H1 (cell line): Measurements from ENCODE around the gene GALNT18. TPM values are rescaled to one million over a fixed set of nuclear protein-coding genes. Genes with fewer than 3 reads are reported as not detected.

Experiments
- CTCF ChIA-PET: fragments of 300-600 bp; sonication (Branson Sonifier 250); formaldehyde crosslinking; loops from one replicate; lab custom pipeline; 2021; ENCODE audit not compliant: partially characterized antibody; lab: Charles Lee
- POLR2A ChIA-PET: fragments of 300-600 bp; sonication (Branson Sonifier 250); formaldehyde crosslinking; loops from one replicate; lab custom pipeline; 2021; ENCODE audit warnings: inconsistent platforms; ENCODE audit not compliant: partially characterized antibody; lab: Charles Lee
- DNase-seq, 2 experiments: peaks; one replicate each; pipeline versions ENCODE4 v3.0.0 to v3.0.0-alpha.2; 2010 to 2022; ENCODE audit warnings: low spot score in 2 of 2, low read depth in 1 of 2, mixed read lengths in 1 of 2
- FAIRE-seq: peaks from 2 replicates; lab custom pipeline; 2011; peaks lifted over from hg19 to GRCh38; lab: Jason Lieb, UNC
- H2AFZ ChIP-seq: 2 replicates; pipeline ENCODE4 v1.8.1; 2012; ENCODE audit warnings: low read length, inconsistent platforms
- H2AK5ac ChIP-seq: 2 replicates; pipeline ENCODE4 v1.6.1; 2013; ENCODE audit warnings: low read depth, low read length
- H2BK120ac ChIP-seq: replicated peaks from 2 replicates; pipeline ENCODE3; 2013; ENCODE audit warnings: low read depth, low read length, inconsistent platforms
- H2BK12ac ChIP-seq: 2 replicates; pipeline ENCODE4 v1.6.1; 2013; ENCODE audit warnings: low read depth, low read length
- H2BK15ac ChIP-seq: 2 replicates; pipeline ENCODE4 v1.6.1; 2013; ENCODE audit warnings: low read length
- H2BK20ac ChIP-seq: 2 replicates; pipeline ENCODE4 v1.6.1; 2013; ENCODE audit warnings: low read length
- H2BK5ac ChIP-seq: 2 replicates; pipeline ENCODE4 v1.6.1; 2013; ENCODE audit warnings: low read depth, low read length
- H3K14ac ChIP-seq: 2 replicates; pipeline ENCODE4 v1.6.1; 2013; ENCODE audit warnings: inconsistent platforms; ENCODE audit not compliant: insufficient read length
- H3K18ac ChIP-seq: 2 replicates; pipeline ENCODE4 v1.6.1; 2013; ENCODE audit warnings: low read length; ENCODE audit errors: extremely low read depth
- H3K23ac ChIP-seq: 2 replicates; pipeline ENCODE4 v1.6.1; 2013; ENCODE audit warnings: inconsistent platforms; ENCODE audit not compliant: insufficient read length
- H3K23me2 ChIP-seq: 2 replicates; pipeline ENCODE4 v1.6.1; 2013; ENCODE audit warnings: low read depth, low read length
- H3K27ac ChIP-seq: 2 replicates; pipeline ENCODE4 v1.6.1; 2011; ENCODE audit warnings: low read depth, low read length, inconsistent platforms
- H3K27me3 ChIP-seq, 4 experiments: replicated peaks in 1 of 4; 1 replicate in 1 of 4; 2 replicates in 3 of 4; pipeline versions ENCODE4 v1.6.1 to v1.8.1; 2011 to 2013; ENCODE audit warnings: low read length in 3 of 4, mild to moderate bottlenecking in 3 of 4, inconsistent platforms in 2 of 4, mixed read lengths in 2 of 4, moderate library complexity in 1 of 4; ENCODE audit not compliant: control insufficient read depth in 3 of 4, insufficient read depth in 3 of 4; ENCODE audit errors: extremely low read depth in 1 of 4
- H3K36me3 ChIP-seq, 4 experiments: 2 replicates each; pipeline versions ENCODE4 v1.6.1 to v1.8.1; 2011 to 2013; ENCODE audit warnings: mild to moderate bottlenecking in 4 of 4, low read length in 3 of 4, moderate library complexity in 2 of 4, control low read depth in 1 of 4, inconsistent platforms in 1 of 4; ENCODE audit not compliant: insufficient read depth in 4 of 4, control insufficient read depth in 2 of 4
- H3K4ac ChIP-seq: replicated peaks from 2 replicates; pipeline ENCODE3; 2013; ENCODE audit warnings: low read length, low read depth, mixed read lengths, inconsistent platforms; ENCODE audit not compliant: insufficient read length
- H3K4me1 ChIP-seq, 4 experiments: replicated peaks in 1 of 4; 1 replicate in 1 of 4; 2 replicates in 3 of 4; pipeline versions ENCODE4 v1.6.1 to v1.8.1; 2011 to 2013; ENCODE audit warnings: low read length in 3 of 4, inconsistent platforms in 2 of 4, mixed read lengths in 1 of 4; ENCODE audit not compliant: insufficient read depth in 4 of 4, control insufficient read depth in 3 of 4
- H3K4me2 ChIP-seq, 2 experiments: 2 replicates each; pipeline versions ENCODE4 v1.6.1 to v1.8.1; 2011 to 2013; ENCODE audit warnings: low read depth in 2 of 2, low read length in 2 of 2, control low read depth in 1 of 2, inconsistent platforms in 1 of 2, mild to moderate bottlenecking in 1 of 2; ENCODE audit not compliant: insufficient read depth in 1 of 2
- H3K4me3 ChIP-seq, 4 experiments: fragments of 200-600, 300-600 bp in 1 of 4; sonication (generic), shearing (Covaris generic), sonication (Bioruptor Twin) in 1 of 4; 2 replicates each; pipeline versions ENCODE4 v1.5.1 to v1.8.1; 2011 to 2016; ENCODE audit warnings: low read length in 4 of 4, low read depth in 3 of 4, control low read depth in 2 of 4, inconsistent platforms in 2 of 4, mild to moderate bottlenecking in 2 of 4, mixed read lengths in 1 of 4, moderate library complexity in 1 of 4; ENCODE audit not compliant: insufficient read depth in 2 of 4; ENCODE audit errors: extremely low read depth in 1 of 4
- H3K56ac ChIP-seq: replicated peaks from 2 replicates; pipeline ENCODE3; 2013; ENCODE audit warnings: low read depth, mild to moderate bottlenecking, mixed read lengths, low read length, inconsistent platforms; ENCODE audit not compliant: insufficient read length
- H3K79me1 ChIP-seq: 2 replicates; pipeline ENCODE4 v1.6.1; 2013; ENCODE audit warnings: low read depth, low read length, control low read depth
- H3K79me2 ChIP-seq, 2 experiments: 2 replicates each; pipeline versions ENCODE4 v1.6.1 to v1.8.1; 2012 to 2013; ENCODE audit warnings: low read length in 2 of 2, mild to moderate bottlenecking in 2 of 2, inconsistent platforms in 1 of 2; ENCODE audit not compliant: insufficient read depth in 2 of 2, control insufficient read depth in 1 of 2
- H3K9ac ChIP-seq, 4 experiments: replicated peaks in 1 of 4; 1 replicate in 1 of 4; 2 replicates in 3 of 4; pipeline versions ENCODE4 v1.6.1 to v1.8.1; 2011 to 2013; ENCODE audit warnings: low read depth in 3 of 4, low read length in 3 of 4, control low read depth in 2 of 4, mild to moderate bottlenecking in 2 of 4, moderate library complexity in 2 of 4, inconsistent platforms in 1 of 4; ENCODE audit errors: extremely low read depth in 1 of 4
- H3K9me3 ChIP-seq, 2 experiments: 2 replicates each; pipeline versions ENCODE4 v1.6.1 to v1.8.1; 2012 to 2013; ENCODE audit warnings: mild to moderate bottlenecking in 2 of 2, moderate library complexity in 2 of 2, control low read depth in 1 of 2, inconsistent platforms in 1 of 2, low read depth in 1 of 2, low read length in 1 of 2, mixed read lengths in 1 of 2; ENCODE audit not compliant: insufficient read depth in 2 of 2
- H4K20me1 ChIP-seq, 2 experiments: replicated peaks in 1 of 2; 2 replicates each; pipeline versions ENCODE3 to v1.8.1; 2011 to 2013; ENCODE audit warnings: inconsistent platforms in 2 of 2, low read length in 2 of 2, mild to moderate bottlenecking in 1 of 2; ENCODE audit not compliant: insufficient read depth in 2 of 2, control insufficient read depth in 1 of 2
- H4K5ac ChIP-seq: 2 replicates; pipeline ENCODE4 v1.6.1; 2013; ENCODE audit warnings: low read length, low read depth, mixed read lengths, inconsistent platforms; ENCODE audit not compliant: insufficient read length
- H4K8ac ChIP-seq: 2 replicates; pipeline ENCODE4 v1.8.0; 2013; ENCODE audit warnings: mild to moderate bottlenecking, moderate library complexity, low read length, inconsistent platforms; ENCODE audit not compliant: insufficient read depth; ENCODE audit errors: extremely low read depth
- H4K91ac ChIP-seq: replicated peaks from 2 replicates; pipeline ENCODE3; 2013; ENCODE audit warnings: low read length, mixed read lengths, inconsistent platforms; ENCODE audit not compliant: insufficient read length
- ATF2 ChIP-seq: IDR thresholded peaks from 2 replicates; pipeline ENCODE4 v1.6.1; 2012; ENCODE audit warnings: low read length, inconsistent platforms
- CEBPB ChIP-seq: IDR thresholded peaks from 2 replicates; pipeline ENCODE4 v1.6.1; 2012; ENCODE audit warnings: low read depth, low read length
- CHD1 ChIP-seq: IDR thresholded peaks from 2 replicates; pipeline ENCODE4 v1.6.1; 2012; ENCODE audit warnings: low read depth, low read length, improper control_type of control experiment
- FOSL1 ChIP-seq: IDR thresholded peaks from 2 replicates; pipeline ENCODE4 v1.6.1; 2011; ENCODE audit warnings: mild to moderate bottlenecking, low read depth, low read length, moderate library complexity; ENCODE audit not compliant: insufficient read depth
- HDAC2 ChIP-seq, 2 experiments: fragments of 300-600 bp in 1 of 2; sonication (generic) in 1 of 2; IDR thresholded peaks; 2 replicates each; pipeline ENCODE4 v1.6.1; 2011 to 2012; ENCODE audit warnings: low read depth in 2 of 2, low read length in 2 of 2, mild to moderate bottlenecking in 2 of 2, moderate library complexity in 2 of 2, borderline replicate concordance in 1 of 2, inconsistent platforms in 1 of 2
- NANOG ChIP-seq: IDR thresholded peaks from 2 replicates; pipeline ENCODE4 v1.6.1; 2011; ENCODE audit warnings: low read length, low read depth, mild to moderate bottlenecking, inconsistent platforms; ENCODE audit not compliant: insufficient read depth, poor library complexity, severe bottlenecking
- NRF1 ChIP-seq: IDR thresholded peaks from 2 replicates; pipeline ENCODE4 v1.6.1; 2011; ENCODE audit warnings: mild to moderate bottlenecking, low read depth, low read length, improper control_type of control experiment
- PHF8 ChIP-seq: fragments of 200-600 bp; sonication (generic); conservative IDR thresholded peaks from 2 replicates; pipeline ENCODE4 v1.7.1; 2012; ENCODE audit warnings: low read depth, mild to moderate bottlenecking, inconsistent platforms, low read length, moderate library complexity
- POLR2AphosphoS5 ChIP-seq: IDR thresholded peaks from 2 replicates; pipeline ENCODE4 v1.6.1; 2011; ENCODE audit warnings: low read depth, low read length
- SUZ12 ChIP-seq: fragments of 200-600 bp; sonication (generic); IDR thresholded peaks from 2 replicates; pipeline ENCODE4 v1.6.1; 2012; ENCODE audit warnings: mild to moderate bottlenecking, inconsistent platforms, low read length, moderate library complexity, mixed read lengths
- TAF1 ChIP-seq: IDR thresholded peaks from 2 replicates; pipeline ENCODE4 v1.6.1; 2011; ENCODE audit warnings: mild to moderate bottlenecking, low read depth, low read length
- TCF12 ChIP-seq: IDR thresholded peaks from 2 replicates; pipeline ENCODE4 v1.6.1; 2011; ENCODE audit warnings: low read depth, mild to moderate bottlenecking, low read length
- ZNF274 ChIP-seq: IDR thresholded peaks from 2 replicates; pipeline ENCODE4 v1.7.0; 2012; ENCODE audit warnings: low read length, borderline replicate concordance; ENCODE audit errors: extremely low read depth
- WGBS, 2 experiments: shearing (Covaris generic) in 1 of 2; methylation state at CpG; one replicate each; pipeline versions ENCODE4 v1.1.6 to v1.1.7; 2013 to 2015; ENCODE audit warnings: low lambda C conversion rate in 2 of 2, mixed read lengths in 2 of 2, inconsistent platforms in 1 of 2, low coverage in 1 of 2, missing lambda C conversion rate in 1 of 2; ENCODE audit not compliant: insufficient replicate concordance in 2 of 2, insufficient coverage in 1 of 2, insufficient read length in 1 of 2; ENCODE audit errors: extremely low coverage in 1 of 2, missing lambda C conversion rate in 1 of 2; 5-methylcytosine and 5-hydroxymethylcytosine counted together
- polyA plus RNA-seq, 7 experiments: library from polyadenylated mRNA; depleted of rRNA in 3 of 7; stranded (reverse) in 5 of 7; unstranded in 2 of 7; fragments of >200 nt in 5 of 7; fragments of 200-250 nt in 2 of 7; gene quantifications; 1 replicate in 5 of 7; 2 replicates in 1 of 7; 4 replicates in 1 of 7; pipeline versions ENCODE4 v1.2.1 to v1.2.3, GENCODE V29; 2011 to 2013; ENCODE audit warnings: missing spikeins in 2 of 7, mixed read lengths in 2 of 7
- total RNA-seq: library from RNA; stranded (reverse); fragmentation: NEBNext Ultra II Directional; extraction: Animal tissue kit (Norgen Biotek cat#: 25700); gene quantifications from 2 replicates; pipeline ENCODE4 v1.2.1, GENCODE V29; 2021

GALNT18 gene
- total and polyA plus RNA-seq, 2 of the 8 experiments (the other 6 are each of a cell fraction or from before 2014, with no cell fraction given), result 6.0 to 9.4 TPM

- no peak overlapping the region for H3K23ac ChIP-seq
- no peak overlapping the region for H4K8ac ChIP-seq
- H3K9me3 ChIP-seq, result no peaks in the 10 kb centered on the region
- no peaks in the 10 kb centered on the region for H4K20me1 ChIP-seq
- H2AFZ ChIP-seq, result no peak overlapping the region
- no peak overlapping the region for H4K91ac ChIP-seq
- no peak overlapping the region for H3K27ac ChIP-seq
- CTCF ChIA-PET, result interaction anchor here (0.7 to 1.4 kb wide), 2 partner anchors 11 to 305 kb away, joined by 3 read pairs; no protein-coding TSS in a partner anchor
- no peak overlapping the region for H4K5ac ChIP-seq
- H2AK5ac ChIP-seq, result no peak overlapping the region
- no peak overlapping the region for H3K18ac ChIP-seq
- H3K4ac ChIP-seq, result no peak overlapping the region
- H2BK20ac ChIP-seq, result no peak overlapping the region
- no peak overlapping the region for H3K14ac ChIP-seq
- no peak overlapping the region for H3K4me3 ChIP-seq
- H3K4me2 ChIP-seq, result no peak overlapping the region
- H3K56ac ChIP-seq, result no peak overlapping the region
- H3K79me1 ChIP-seq, result no peaks in the 10 kb centered on the region; the same call in 1 of the 2 replicates
- POLR2A ChIA-PET, result no interaction called here
- no peaks in the 10 kb centered on the region for H3K4me1 ChIP-seq
- DNase-seq, result no peak
- H2BK120ac ChIP-seq, result no peak overlapping the region
- no peak overlapping the region for H3K9ac ChIP-seq
- no peaks in the 10 kb centered on the region for H3K79me2 ChIP-seq
- H2BK15ac ChIP-seq, result no peak overlapping the region
- no peak for FAIRE-seq
- H2BK12ac ChIP-seq, result no peak overlapping the region
- no peaks in the 10 kb centered on the region; the same call in 1 of the 2 replicates for H3K23me2 ChIP-seq
- peaks cover 0 to 2% (median 0%) of the 10 kb centered on the region in 4 experiments; a peak in 1 of 7 replicates for H3K27me3 ChIP-seq
- no peak overlapping the region for H2BK5ac ChIP-seq
- WGBS, 2 experiments, result 90% methylated on average over 7 of the region's 7 CpGs; no CpG with 5 or more reads in 1 of the 2 experiments
- no peaks in the 10 kb centered on the region for H3K36me3 ChIP-seq
- TF ChIP-seq CHD1 (no peak), POLR2AphosphoS5 (no peak), NANOG (no peak), CEBPB (no peak), PHF8 (no peak), FOSL1 (no peak), SUZ12 (no peak), TCF12 (no peak), TAF1 (no peak), ATF2 (no peak), ZNF274 (no peak), NRF1 (no peak), HDAC2 (IDR thresholded peaks at IDR 0.05; ENCODE audit: borderline replicate concordance in 1 of 2, low read depth in 2 of 2, low read length in 2 of 2) (no peak)
Observed at GRCh38 chr11:11571893-11572292, 49.9 kb downstream of the GALNT18 start.
